Non-pigmented ciliary epithelial cell (primary cell): ENCODE results near the gene GLIPR2.
"Not testable (repeated sequence)": the region's sequence is repeated elsewhere in the genome, so short reads cannot be mapped to it uniquely, and the experiment has no call there.

Experiments used
- DNase-seq: peaks from one replicate; pipeline ENCODE4 v3.0.0-alpha.2; 2010; ENCODE audit warnings: low read depth

The GLIPR2 gene, protein sequence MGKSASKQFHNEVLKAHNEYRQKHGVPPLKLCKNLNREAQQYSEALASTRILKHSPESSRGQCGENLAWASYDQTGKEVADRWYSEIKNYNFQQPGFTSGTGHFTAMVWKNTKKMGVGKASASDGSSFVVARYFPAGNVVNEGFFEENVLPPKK

GRCh38 chr9:36136272-36136893, at the start of gene GLIPR2:
Gene GLIPR2 (plus strand): TSS chr9:36136733. CDS start chr9:36136779, 46 bp downstream.
- no peak for DNase-seq

DNA sequence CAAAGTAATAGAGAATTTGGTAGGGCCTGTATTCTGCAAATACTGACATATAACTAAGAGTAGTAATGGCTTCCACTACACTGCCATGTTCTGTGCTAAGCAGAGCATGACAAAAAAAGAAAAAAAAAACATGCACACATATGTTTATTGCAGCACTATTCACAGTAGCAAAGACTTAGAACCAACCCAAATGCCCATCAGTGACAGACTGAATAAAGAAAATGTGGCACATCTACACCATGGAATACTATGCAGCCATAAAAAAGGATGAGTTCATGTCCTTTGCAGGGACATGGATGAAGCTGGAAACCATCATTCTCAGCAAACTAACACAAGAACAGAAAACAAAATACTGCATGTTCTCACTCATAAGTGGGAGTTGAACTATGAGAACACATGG, 49.5 kb upstream of the GLIPR2 start:
- DNase-seq: not testable (repeated sequence)

GRCh38 chr9:36088020-36088419, 48.5 kb upstream of the GLIPR2 start:
- no peak for DNase-seq

- DNase-seq: no peak
Observed at GRCh38 chr9:36091026-36091953, 45.2 kb upstream of the GLIPR2 start.

DNA sequence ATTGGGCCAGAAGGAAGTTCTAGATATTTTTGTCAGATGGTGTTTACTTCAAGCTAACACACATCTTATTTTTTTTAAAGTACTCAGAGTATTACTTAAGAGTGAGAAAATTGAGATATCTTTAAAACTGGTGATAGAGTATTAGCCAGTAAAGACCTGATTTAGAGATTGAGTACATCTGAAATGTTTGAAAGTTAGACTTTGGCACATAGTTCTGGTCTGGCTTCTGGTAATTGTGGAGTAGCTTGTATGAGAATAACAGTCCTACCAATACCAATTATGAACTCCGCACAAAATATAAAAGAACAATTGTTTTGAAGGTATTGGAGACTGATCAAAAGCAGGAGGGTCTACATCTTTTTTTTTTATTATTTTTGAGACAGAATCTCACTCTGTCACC, 44.5 kb upstream of the GLIPR2 start:
- DNase-seq: no peak

DNA sequence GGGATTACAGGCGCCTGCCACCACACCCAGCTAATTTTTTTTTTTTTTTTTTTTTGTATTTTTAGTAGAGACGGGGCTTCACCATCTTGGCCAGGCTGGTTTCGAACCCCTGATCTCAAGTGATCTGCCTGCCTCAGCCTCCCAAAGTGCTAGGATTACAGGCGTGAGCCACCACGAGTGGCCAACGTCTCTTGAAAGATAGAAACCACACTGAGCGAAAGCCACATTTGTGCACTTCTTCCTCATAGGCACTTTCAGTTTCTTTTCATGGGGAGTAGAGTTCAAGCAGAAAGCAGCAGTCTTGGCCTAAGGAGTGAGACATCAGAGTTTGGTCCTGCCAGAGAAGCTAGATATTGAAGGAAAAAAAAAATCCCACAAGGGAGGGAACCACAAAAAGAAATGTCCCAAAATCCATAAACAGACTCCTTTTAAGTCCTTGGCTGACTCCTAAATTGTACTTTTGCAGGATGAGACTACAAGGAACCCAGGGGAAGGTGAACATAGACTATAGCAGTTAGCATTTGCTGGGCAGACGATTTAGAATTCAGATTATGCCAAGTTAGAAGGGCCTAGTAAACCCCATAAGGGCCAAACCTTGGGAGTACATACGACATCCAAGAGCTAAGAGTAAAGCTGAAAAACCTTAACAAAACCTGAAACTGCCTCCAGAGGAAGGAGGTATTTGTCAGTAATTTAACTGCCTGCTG, 43.9 kb upstream of the GLIPR2 start:
- DNase-seq: no peak

DNA sequence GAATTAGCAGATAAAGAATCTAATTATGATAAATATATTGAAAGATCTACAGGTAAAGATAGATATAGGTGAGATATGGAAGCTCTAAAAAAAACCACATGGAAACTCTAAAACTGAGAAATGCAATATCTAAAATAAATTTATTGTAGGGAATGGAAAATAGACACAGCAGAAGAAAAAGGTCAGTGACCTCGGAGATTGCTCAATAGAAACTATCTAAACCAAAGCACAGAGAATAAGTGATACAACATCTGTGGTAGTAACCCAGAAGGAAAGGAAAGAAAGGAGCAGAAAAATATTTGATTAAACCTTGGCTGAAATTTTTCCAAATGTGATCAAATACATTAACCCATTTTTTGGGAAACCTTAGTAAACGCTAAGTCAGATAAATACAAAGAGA, 43.1 kb upstream of the GLIPR2 start:
- DNase-seq: no peak

GRCh38 chr9:36099718-36100117, 36.8 kb upstream of the GLIPR2 start:
- no peak for DNase-seq

- DNase-seq: no peak
Observed at GRCh38 chr9:36100532-36100931, 36.0 kb upstream of the GLIPR2 start.

- DNase-seq: peak; percentile 99
Observed at GRCh38 chr9:36101916-36102741, 34.4 kb upstream of the GLIPR2 start.

- DNase-seq: no peak
Observed at GRCh38 chr9:36102742-36103495, 33.6 kb upstream of the GLIPR2 start.

DNA sequence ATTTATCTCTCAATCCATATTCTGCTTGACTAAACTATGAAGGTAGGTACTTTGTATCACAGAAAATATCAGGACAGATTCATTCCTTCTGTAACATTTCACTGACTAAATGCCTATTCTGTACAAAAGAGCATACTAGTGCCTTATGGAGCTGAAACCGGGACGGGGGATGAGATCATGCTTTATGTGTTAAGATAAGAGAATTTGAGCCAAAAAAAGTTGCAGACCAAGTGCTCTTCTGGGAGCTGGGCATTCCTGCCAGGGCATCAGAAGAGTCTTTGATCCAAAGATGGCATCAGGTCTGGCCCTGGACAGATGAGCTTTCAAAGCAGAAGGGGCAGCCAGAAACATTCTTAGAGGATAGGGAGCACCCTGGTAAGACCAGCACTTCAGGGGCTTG, 27.5 kb upstream of the GLIPR2 start:
- DNase-seq: no peak

DNA sequence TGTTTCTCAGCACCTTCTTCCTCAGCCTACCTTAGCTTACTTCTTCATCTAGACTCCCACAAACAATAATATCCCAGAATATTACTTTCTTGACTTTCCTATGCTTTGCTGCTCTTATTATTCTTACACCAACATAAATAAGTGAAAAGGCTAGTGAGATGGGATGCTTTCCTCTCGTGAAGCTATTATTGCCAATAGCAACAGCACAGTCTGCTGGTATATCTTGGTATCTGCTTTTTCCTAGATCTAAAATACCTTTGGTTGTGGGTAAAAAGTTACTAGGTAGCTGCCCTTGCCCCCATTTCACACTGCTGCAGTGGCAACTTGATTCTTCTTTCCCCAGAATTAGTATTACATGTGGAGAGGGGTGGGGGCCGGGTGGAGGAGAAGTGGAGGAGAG, 26.1 kb upstream of the GLIPR2 start:
- no peak for DNase-seq

- DNase-seq: no peak
Observed at GRCh38 chr9:36112516-36112915, 24.0 kb upstream of the GLIPR2 start.

DNA sequence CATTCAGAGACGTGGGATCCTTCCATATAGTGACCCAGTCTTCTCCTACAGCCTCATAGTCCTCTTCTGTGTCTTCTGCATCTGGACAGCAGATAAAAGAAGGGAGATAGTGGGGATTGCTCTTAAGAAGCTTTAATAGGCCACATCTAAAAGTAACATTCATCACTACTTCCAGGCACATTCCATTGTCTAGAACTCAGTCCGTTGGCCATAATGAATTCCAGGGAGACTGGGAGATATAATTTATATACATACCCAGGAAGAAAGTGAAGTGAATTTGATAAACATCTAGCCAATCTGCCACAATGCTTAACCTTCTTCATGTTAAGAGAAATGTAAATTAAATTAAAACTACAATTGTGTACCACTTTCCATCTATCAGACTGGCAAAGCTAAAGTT, 22.5 kb upstream of the GLIPR2 start:
- no peak for DNase-seq

GRCh38 chr9:36116593-36116992, 19.9 kb upstream of the GLIPR2 start:
- DNase-seq: no peak

GRCh38 chr9:36118201-36118600, 18.3 kb upstream of the GLIPR2 start:
- DNase-seq: no peak

DNA sequence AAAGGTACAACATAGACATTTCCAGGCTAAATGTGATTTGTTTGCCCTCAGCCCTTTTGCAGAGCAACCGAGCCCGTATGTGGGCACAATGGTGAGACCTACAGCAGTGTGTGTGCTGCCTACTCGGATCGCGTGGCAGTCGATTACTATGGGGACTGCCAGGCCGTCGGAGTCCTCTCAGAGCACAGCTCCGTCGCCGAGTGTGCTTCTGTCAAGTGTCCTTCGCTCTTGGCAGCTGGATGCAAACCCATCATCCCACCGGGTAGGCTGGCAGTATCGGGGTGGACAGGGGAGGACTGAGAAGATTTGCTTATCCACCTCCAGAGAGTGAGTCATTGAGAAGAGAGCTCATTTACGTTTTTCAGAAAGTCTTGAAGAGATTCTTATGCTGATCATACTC, 17.8 kb upstream of the GLIPR2 start:
- DNase-seq: no peak

GRCh38 chr9:36119476-36119875, 17.1 kb upstream of the GLIPR2 start:
- no peak for DNase-seq

DNA sequence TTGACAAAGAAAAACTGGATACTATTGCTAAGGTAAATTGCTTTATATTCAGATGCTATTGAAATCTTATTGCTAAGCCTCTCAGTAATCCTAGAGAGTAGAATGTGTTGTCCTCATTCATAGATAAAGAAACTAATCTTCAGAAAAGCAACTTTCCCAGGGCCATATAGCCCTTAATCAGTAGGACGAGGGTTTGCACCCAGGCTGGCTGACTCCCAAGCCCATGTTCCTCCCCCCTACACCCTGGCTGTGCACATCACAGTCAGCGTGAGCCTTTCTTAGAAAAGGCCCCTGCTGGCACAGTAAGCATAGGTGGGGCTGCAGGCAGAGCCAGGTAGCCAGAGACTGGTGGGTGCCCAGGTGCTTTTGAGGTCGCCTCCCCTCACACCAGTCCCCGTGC, 15.8 kb upstream of the GLIPR2 start:
- DNase-seq: no peak

- DNase-seq: no peak
Observed at GRCh38 chr9:36121971-36122370, 14.6 kb upstream of the GLIPR2 start.
